ENCODE results near the gene BEST4. TPM values are rescaled to one million over a fixed set of nuclear protein-coding genes. Genes with fewer than 3 reads are reported as not detected.

The BEST4 gene
- total and polyA plus RNA-seq, 2 of the 4 experiments (the other 2 are of a cell fraction), result 0.07 TPM; not detected in 1

- no peaks in the 10 kb centered on the region; the same call in 1 of the 2 replicates for H3K27me3 ChIP-seq (ENCODE audit: control insufficient read depth, insufficient read depth, low read length)
- no peak overlapping the region for H3K4ac ChIP-seq (ENCODE audit: low read depth, low read length)
- 3% methylated on average over 6 of the region's 71 CpGs; no CpG with 5 or more reads in 1 of the 2 experiments for WGBS, 2 experiments (ENCODE audit: extremely low coverage in 2 of 2, insufficient read length in 1 of 2)
- peaks cover 8% of the 10 kb centered on the region; the same call in 1 of the 2 replicates for H3K9me1 ChIP-seq (ENCODE audit: insufficient read depth, low read length)
- no peaks in the 10 kb centered on the region for H3K9me3 ChIP-seq (ENCODE audit: control insufficient read depth, insufficient read depth, low read length)
- 0 out of 2 replicates have a peak overlapping the region, but pooled peaks have one; percentile 42 for H3K23ac ChIP-seq (ENCODE audit: low read depth, low read length)
- POLR2A ChIA-PET (ENCODE audit: unreplicated experiment), result interaction anchor here (0.5 to 1.3 kb wide), 2 partner anchors 9 to 195 kb away, joined by 5 to 13 read pairs; no protein-coding TSS in a partner anchor
- no peak overlapping the region for H2BK15ac ChIP-seq (ENCODE audit: low read depth, low read length)
- in situ Hi-C loops (cut with MboI; ENCODE audit: low sequenced_read_pairs) (no loop called here), intact Hi-C loops (cut with micrococcal nuclease) (no loop called here), dilution Hi-C loops (cut with HindIII; ENCODE audit: low sequenced_read_pairs, unreplicated experiment) (no loop called here)
- no peak overlapping the region for H3K9ac ChIP-seq (ENCODE audit: low read depth, low read length)
- peaks cover 0 to 18% of the 10 kb centered on the region in 2 experiments; a peak in 2 of 4 replicates for H3K79me1 ChIP-seq (ENCODE audit: low read depth in 1 of 2, low read length in 2 of 2)
- no peak overlapping the region for H3K27ac ChIP-seq (ENCODE audit: insufficient read depth, low read length)
- no peak overlapping the region for H3K14ac ChIP-seq (replicated peaks; ENCODE audit: low read depth, low read length)
- no peak overlapping the region for H2BK5ac ChIP-seq (ENCODE audit: low read depth, low read length, poor library complexity, severe bottlenecking)
- H4K5ac ChIP-seq (ENCODE audit: low read depth, low read length), result peak overlapping the region; percentile 91
- peaks cover 15% of the 10 kb centered on the region for H3K36me3 ChIP-seq (ENCODE audit: control insufficient read depth, insufficient read depth, low read length)
- no peak overlapping the region; the same call in 1 of the 2 replicates for H3K4me3 ChIP-seq (ENCODE audit: insufficient read depth, low read depth, low read length)
- H3K4me2 ChIP-seq (ENCODE audit: low read depth, low read length), result peak overlapping the region; percentile 38; the same call in 1 of the 2 replicates
- H4K8ac ChIP-seq (ENCODE audit: low read depth in 2 of 2, low read length in 2 of 2), result peak overlapping the region; percentile 33 to 82; a peak in 2 of 4 replicates
- H3K4me1 ChIP-seq (ENCODE audit: control insufficient read depth, insufficient read depth, low read length), result peaks cover 8% of the 10 kb centered on the region; the same call in 1 of the 2 replicates
- 0 out of 2 replicates have a peak overlapping the region, but pooled peaks have one; percentile 43 for H2AK5ac ChIP-seq (ENCODE audit: low read depth, low read length)
- H2BK20ac ChIP-seq (ENCODE audit: low read depth, low read length), result no peak overlapping the region
- peak overlapping the region; percentile 66 for H2AK9ac ChIP-seq (replicated peaks; ENCODE audit: low read depth, low read length, poor library complexity)
- peak overlapping the region; percentile 7; the same call in 1 of the 2 replicates for H3K18ac ChIP-seq (ENCODE audit: low read depth, low read length)
- H4K91ac ChIP-seq (ENCODE audit: insufficient read depth, low read depth, low read length), result no peak overlapping the region; the same call in 1 of the 2 replicates
- BruUV-seq (replicated peaks), result no TSS peak
- CTCF ChIA-PET, result interaction anchor here (0.6 kb wide), 1 partner anchor 185 kb away, joined by 11 read pairs; no protein-coding TSS in a partner anchor
- DNase-seq, result no peak
- H2BK120ac ChIP-seq (ENCODE audit: low read depth, low read length), result no peak overlapping the region
- H3K56ac ChIP-seq (ENCODE audit: extremely low read depth, insufficient read depth, low read length), result no peak overlapping the region
- ATAC-seq (ENCODE audit: low read depth), result peak; percentile 11
- H4K20me1 ChIP-seq (ENCODE audit: insufficient read depth, low read length), result 0 out of 2 replicates have a peak, but pooled peaks cover 15% of the 10 kb centered on the region
- peak overlapping the region; percentile 77 for H2AFZ ChIP-seq (replicated peaks; ENCODE audit: low read length, poor library complexity)
- no peak for TF ChIP-seq RFX5 (IDR thresholded peaks at IDR 0.05; ENCODE audit: low read depth, low read length)
- no peak for TF ChIP-seq FOS (IDR thresholded peaks at IDR 0.05; ENCODE audit: low read depth, low read length)
- TF ChIP-seq POLR2A (IDR thresholded peaks at IDR 0.05; ENCODE audit: low read depth, low read length), result no peak
- no peak for TF ChIP-seq MXI1 (IDR thresholded peaks at IDR 0.05; ENCODE audit: borderline replicate concordance, low read depth, low read length)
- TF ChIP-seq RCOR1 (IDR thresholded peaks at IDR 0.05; ENCODE audit: insufficient replicate concordance, low read length), result no peak
- no peak for TF ChIP-seq CHD1 (IDR thresholded peaks at IDR 0.05; ENCODE audit: low read depth, low read length)
- TF ChIP-seq SMC3 (IDR thresholded peaks at IDR 0.05; ENCODE audit: low read depth, low read length), result no peak
- no peak for TF ChIP-seq CEBPB (IDR thresholded peaks at IDR 0.05; ENCODE audit: low read depth, low read length)
- TF ChIP-seq USF2 (IDR thresholded peaks at IDR 0.05; ENCODE audit: low read depth, low read length), result no peak
- TF ChIP-seq ELK1 (IDR thresholded peaks at IDR 0.05; ENCODE audit: borderline replicate concordance, low read depth, low read length), result no peak
- TF ChIP-seq NFE2L2 (IDR thresholded peaks at IDR 0.05; ENCODE audit: low read depth, low read length), result no peak
- TF ChIP-seq RAD21 (IDR thresholded peaks at IDR 0.05; ENCODE audit: low read length), result no peak
- no peak for TF ChIP-seq MAZ (IDR thresholded peaks at IDR 0.05; ENCODE audit: borderline replicate concordance, low read depth, low read length)
- TF ChIP-seq BHLHE40 (IDR thresholded peaks at IDR 0.05; ENCODE audit: low read depth, low read length), result no peak
These were observed 3.6 kb downstream of the BEST4 start for GRCh38 chr1:44784094-44785028.
